Sigmoid colon (tissue), 4 donors: ENCODE data around the gene TCN1.

Source experiments
- EP300 ChIP-seq, 4 donors: sonication (generic); formaldehyde crosslinking; IDR thresholded peaks; one replicate each; pipeline ENCODE4 v1.6.1; 2017; ENCODE audit warnings: antibody characterized with exemption in 4 of 4
- POLR2A ChIP-seq, 2 donors: fragments of 450-650 bp; IDR thresholded peaks; one replicate each; pipeline ENCODE4 v1.6.1; 2016; ENCODE audit warnings: antibody characterized with exemption in 2 of 2, mild to moderate bottlenecking in 2 of 2, moderate library complexity in 2 of 2
- POLR2AphosphoS5 ChIP-seq, 4 donors: sonication (generic); formaldehyde crosslinking; IDR thresholded peaks; one replicate each; pipeline ENCODE4 v1.6.1; 2017; ENCODE audit warnings: antibody characterized with exemption in 4 of 4
- TF ChIP-seq, protein P1 (sequence below), 4 experiments: fragments of 450-650 bp in 3 of 4; fragments of 200-600 bp in 1 of 4; IDR thresholded peaks; one replicate each; pipeline ENCODE4 v1.5.1; 2016 to 2019; ENCODE audit warnings: antibody characterized with exemption in 4 of 4, mild to moderate bottlenecking in 3 of 4, moderate library complexity in 2 of 4

DNA sequence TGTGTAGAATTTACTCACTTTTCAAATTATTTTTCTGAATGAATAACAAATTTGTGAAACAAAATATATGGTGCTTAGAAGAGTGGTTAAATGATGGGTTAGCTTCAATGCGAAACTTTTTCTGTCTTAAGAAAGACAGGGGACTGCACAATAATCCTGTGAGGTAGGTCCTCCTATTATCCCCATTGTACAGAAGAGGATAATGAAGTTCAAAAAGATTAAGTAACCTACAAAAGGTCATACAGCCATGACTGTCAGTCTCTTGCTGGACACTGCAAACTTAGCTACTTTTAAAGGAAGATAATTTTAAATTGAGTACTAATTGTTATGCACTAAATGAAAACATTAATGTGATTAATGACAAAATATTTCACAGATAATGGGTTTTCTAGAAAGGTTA is 17.3 kb upstream of the TCN1 start:
- TF ChIP-seq, protein P1, sequence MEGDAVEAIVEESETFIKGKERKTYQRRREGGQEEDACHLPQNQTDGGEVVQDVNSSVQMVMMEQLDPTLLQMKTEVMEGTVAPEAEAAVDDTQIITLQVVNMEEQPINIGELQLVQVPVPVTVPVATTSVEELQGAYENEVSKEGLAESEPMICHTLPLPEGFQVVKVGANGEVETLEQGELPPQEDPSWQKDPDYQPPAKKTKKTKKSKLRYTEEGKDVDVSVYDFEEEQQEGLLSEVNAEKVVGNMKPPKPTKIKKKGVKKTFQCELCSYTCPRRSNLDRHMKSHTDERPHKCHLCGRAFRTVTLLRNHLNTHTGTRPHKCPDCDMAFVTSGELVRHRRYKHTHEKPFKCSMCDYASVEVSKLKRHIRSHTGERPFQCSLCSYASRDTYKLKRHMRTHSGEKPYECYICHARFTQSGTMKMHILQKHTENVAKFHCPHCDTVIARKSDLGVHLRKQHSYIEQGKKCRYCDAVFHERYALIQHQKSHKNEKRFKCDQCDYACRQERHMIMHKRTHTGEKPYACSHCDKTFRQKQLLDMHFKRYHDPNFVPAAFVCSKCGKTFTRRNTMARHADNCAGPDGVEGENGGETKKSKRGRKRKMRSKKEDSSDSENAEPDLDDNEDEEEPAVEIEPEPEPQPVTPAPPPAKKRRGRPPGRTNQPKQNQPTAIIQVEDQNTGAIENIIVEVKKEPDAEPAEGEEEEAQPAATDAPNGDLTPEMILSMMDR (IDR thresholded peaks at IDR 0.05) = no peak
- TF ChIP-seq POLR2A (IDR thresholded peaks at IDR 0.05) (no peak), POLR2AphosphoS5 (IDR thresholded peaks at IDR 0.05) (no peak), EP300 (IDR thresholded peaks at IDR 0.05) (no peak)
